HG03354 (cell line): ENCODE measurements around the gene CD1E.
"Not testable (repeated sequence)": the region's sequence is repeated elsewhere in the genome, so short reads cannot be mapped to it uniquely, and the experiment has no call there.

Experiments used
- ATAC-seq: cut with Tn5 transposase; IDR thresholded peaks from one replicate; pipeline ENCODE4 v1.9.1; 2021; ENCODE audit warnings: mild to moderate bottlenecking; ENCODE audit not compliant: unreplicated experiment, poor library complexity, severe bottlenecking

The CD1E gene

DNA sequence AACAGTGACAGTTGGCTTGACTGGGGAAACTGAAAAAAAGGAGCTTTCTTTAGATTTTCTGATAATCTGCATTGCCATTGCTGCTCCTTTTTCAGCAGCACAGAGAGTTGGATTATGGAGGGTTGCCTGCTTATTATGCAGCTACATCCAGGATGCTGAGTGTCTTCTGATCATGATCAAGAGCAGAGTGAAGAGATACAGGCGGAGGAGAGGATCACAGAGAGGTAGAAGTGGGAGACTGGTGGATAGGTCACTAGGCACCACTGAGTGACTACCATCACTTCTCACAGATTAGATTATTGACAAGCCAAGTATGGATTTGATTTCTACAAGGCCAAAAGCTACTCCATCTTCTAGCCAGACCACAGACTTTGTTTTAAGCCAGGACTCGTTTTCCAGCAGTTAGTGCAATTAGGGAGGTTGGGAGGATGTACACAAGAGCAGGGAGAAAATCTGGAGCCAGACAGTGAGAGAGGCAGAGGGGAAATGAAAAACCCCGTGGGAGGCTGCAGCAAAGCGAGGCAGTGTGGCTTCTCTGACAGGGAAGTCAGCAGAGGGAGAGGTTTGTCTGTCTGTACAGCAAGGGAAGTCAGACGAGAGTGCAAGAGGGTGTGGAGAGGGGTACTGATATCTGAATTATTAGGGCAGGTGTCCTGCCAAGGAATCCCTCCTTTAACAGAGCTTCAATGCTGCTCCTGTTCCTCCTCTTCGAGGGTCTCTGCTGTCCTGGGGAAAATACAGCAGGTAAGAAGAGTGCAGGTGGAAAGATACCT, at the start of gene CD1E:
TSS of gene CD1E (plus strand) at position 592 of the 773 bp plus-strand sequence. CDS start at position 687, 95 bp downstream.
- ATAC-seq: no peak

DNA sequence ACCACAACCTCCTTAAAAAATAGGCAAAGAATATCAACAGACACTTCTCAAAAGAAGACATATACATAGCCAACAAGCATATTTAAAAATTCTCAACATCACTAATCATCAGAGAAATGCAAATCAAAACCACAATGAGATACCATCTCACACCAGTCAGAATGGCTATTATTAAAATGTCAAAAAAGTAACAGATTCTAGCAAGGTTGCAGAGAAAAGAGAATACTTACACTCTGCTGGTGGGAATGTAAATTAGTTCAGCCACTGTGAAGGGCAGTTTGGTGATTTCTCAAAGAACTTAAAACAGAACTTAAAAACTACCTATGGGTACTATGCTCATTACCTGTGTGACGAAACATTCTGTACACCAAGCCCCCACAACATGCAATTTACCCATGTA, 43.1 kb upstream of the CD1E start:
- ATAC-seq: peak; percentile 59

DNA sequence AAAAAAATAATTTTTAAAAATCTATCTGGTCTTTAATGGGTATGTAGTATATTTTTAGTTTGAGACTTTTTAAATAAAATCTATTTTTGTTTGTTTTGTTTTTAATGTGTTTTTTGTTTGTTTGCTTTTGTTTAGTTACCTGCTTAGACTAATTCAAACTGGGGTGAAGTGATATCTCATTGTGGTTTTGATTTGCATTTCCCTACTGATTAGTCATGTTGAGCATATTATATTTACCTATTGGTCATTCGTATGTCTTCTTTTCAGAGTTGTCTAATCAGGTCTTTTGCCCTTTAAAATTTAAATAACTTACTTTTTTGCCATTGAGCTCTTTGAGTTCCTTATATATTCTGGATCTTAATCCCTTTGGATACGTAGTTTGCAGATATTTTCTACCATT, 42.6 kb upstream of the CD1E start:
- ATAC-seq: peak; percentile 78

DNA sequence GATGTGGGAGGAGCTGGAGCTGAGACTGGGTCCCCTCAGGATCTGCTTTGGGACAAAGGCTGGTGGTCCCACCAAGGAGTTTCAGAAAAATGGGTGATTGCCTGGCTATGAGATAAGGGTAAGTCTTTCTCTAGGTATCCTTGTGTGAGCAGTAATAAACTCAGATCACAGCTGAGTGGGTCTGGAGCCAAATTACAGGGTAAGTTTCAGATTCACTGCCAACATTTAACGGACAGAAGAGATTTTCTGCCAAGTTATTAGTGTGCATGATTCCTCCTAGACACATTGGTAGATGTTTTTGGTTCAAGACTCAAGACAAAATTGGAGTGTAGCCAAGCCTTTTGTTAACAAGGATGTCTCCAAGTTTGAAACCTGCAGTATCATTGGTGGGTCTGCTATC, 29.8 kb upstream of the CD1E start:
- no peak for ATAC-seq

DNA sequence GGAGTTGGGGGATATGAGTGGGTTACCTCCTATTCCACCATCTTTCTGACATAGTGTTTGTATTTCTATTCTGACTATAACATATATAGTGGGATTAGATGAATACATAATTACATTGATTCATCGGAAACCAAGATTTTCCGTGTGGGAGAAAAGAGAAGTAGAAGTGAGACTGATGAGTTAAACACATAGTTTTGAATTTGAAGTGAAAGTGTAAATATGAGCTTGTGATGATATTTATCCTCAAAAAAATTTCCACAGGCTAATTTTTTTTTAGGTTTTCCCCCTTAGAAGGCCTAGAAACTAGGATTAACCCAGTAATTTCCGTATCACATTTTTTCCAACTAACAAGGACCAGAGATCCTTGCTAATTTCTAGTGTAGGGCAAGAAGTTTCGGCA, 29.3 kb upstream of the CD1E start:
- no peak for ATAC-seq

DNA sequence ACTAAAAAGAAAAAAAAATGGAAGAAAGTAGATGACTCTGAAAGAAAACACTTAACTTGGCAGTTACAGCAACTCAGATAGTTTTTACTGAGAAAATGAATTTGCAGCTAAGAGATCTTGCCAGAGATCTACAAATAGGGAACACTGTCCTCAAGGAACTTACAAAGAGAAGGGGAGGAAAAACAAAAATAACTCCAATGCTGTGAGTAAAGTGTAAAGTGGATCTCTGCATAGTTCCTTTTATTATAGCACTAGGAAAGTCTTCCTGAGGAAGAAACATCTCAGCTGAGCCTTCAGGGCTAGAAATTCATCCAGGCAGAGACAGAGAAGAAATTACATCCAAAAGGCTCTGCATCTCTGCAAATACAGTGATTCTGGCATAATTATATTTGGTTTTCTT, 26.2 kb upstream of the CD1E start:
- no peak for ATAC-seq

DNA sequence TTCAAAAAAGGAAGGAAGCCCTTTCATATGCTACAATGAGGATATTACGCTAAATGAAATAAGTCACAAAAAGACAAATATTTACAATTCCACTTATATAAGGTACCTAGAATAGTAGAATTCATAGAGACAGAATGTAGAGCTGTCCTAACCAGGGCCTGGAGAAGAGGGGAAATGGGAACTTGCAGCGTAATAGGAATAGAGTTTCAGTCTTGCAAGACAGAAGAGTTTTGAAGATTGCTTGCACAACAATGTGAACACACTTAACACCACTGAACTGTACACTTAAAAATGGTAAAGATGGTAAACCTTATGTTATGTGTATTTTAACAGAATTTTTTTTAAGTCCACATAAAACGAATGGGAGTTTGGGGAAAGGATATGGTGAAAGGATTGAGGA, 25.3 kb upstream of the CD1E start:
- no peak for ATAC-seq

DNA sequence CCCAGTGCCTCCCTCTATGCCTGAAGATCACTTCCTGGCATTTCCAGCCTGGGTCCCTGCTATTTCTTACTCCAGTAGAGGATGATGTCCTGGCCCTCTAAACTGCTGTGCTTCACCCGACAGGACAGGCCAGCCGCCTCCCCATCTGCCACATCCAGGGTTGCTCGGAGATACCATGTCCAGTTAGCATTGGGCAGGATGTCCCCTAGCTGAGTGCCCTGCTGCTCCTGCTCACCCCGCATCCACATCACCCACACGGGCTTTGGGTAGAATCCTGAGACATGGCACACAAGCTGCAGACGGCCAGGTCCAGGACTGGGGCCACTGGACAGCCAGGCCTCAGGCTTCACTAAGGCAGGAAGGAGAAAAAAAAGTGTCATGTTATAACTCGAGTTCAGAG, 24.4 kb upstream of the CD1E start:
- no peak for ATAC-seq

DNA sequence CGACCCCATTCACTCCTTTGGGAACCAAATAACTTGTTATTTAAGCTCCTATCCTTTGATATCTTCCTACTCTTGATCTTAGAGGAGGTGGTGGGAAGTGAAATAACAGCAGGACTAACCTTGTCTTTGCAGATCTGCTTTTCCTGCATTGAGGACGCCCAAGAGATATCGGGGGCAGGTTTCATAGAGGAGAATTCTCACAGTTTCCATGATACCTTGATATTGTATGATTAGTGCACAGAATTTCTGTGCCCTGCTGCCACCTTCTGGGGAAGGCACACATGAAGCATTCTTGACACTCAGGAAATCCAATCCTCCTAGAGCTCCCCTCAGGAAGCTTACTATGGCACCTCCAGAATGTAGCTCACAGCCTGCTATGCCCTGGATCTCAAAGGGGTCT, 24.0 kb upstream of the CD1E start:
- no peak for ATAC-seq

DNA sequence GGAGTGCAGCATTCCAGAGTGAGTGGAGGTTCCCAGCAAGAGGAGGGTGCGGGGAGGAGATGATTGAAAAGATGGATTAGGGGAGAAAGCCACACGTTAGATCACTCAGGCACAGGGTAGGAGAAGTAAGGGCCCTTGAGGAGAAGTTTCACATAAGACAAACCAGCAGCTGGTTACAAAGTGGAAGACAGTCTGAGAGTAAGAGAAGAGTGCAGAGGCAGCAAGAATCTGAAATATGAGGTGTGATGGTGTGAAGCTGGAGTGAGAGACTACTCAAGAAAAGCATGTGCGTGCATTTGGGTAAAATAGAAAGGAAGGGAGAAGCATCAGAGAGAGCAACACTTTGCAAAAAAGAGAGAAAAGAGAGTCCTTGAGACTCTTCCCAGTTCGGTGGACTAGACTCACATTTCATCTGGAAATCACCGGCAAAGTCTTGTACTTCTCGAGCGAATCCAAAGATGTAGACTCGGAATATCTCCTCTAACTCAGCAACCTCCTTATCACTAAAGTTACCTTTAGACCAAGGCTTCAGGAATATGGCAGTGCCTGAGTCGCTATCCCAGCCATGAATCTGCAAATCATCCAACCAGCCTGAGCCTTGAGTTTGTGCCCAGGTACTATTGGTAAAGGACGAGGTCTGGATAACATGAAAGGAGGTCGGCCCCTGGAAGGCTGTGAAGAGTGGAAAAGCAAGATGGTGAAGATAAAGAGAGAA, 23.1 kb upstream of the CD1E start:
- no peak for ATAC-seq

DNA sequence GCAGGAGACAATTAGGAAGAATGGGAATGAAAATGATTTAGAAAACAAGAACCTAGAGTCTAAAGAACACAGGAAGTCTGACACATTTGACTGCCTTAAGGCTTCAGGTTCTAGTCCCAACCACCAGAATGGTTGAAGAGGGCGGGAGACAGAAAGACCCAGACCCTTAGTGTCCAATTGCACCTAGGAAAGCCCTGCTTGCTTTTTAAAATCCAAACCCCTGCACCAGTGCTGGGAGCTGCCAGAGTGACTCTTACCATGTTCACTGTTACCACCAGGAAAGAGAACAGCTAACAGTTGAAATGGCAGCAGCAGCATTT, 22.6 kb upstream of the CD1E start:
- no peak for ATAC-seq

DNA sequence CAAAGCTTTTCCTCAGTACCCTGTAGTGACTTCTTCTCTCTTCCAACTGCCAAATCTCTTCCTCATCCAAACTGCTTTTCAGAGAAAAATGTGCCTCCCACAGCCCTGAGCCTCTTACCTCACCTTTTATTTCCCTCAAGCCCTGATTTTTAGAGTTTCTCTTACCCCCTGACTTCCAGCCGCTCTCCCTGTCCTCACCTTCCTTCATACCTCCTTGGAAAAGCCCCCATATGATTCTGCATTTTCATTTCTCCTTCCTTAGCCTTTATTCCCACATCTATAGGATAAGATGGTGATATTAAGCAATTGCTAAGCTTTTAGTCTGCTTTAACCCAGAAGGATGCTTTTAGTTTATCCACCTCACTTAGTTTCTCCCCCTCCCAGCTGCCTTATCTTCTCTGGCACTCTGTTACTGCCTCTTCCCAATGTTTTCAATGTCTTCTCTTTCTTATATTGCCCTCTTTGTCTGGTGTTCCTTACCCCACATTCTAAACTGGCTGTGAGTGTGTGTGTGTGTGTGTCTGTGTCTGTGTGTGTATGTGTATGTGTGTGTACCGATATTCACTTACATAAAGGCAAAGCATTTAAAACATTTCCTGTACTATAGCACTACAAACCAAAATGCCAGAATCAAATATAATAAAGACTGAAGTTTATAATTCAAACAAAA, 22.1 kb upstream of the CD1E start, which contains the start of gene CD1B:
TSS of gene CD1B (minus strand) at position 51 of the 670 bp plus-strand sequence. CDS start 108 bp downstream, outside the sequence.
- ATAC-seq: no peak

DNA sequence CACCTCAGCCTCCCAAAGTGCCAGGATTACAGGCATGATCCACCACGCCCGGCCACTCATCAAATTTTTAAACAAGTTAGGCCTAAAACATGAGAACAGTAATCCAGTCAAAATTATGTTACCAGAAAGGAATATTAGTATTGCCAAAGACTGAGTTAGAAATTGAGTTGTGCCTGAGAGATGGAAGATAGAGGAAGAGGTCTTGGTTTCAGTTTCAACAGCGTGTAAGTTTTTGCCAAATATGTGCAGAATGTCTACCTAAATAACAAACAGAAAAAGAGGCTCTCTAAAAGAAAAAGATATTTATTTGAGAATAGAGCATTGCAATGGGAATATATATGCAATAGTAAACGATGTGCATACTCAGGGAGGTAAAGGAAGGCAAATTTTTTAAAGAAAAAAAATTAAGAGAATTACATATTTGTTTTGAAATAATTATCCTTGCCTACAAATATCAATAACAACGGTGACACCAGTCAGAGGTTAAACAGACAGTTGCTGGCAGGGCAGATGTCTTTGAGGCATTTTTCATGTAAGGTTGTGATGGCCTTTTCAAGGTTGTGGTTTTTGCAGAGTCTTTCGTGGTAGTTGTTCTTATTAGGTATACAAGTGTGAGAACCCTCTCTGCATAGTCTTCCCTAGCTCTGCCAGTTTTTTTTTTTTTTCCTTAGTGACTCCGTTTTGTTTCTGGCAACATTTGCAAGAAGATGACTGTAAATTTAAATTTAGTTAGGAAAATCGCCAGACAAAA, 20.1 kb upstream of the CD1E start:
- peak; percentile 63 for ATAC-seq

DNA sequence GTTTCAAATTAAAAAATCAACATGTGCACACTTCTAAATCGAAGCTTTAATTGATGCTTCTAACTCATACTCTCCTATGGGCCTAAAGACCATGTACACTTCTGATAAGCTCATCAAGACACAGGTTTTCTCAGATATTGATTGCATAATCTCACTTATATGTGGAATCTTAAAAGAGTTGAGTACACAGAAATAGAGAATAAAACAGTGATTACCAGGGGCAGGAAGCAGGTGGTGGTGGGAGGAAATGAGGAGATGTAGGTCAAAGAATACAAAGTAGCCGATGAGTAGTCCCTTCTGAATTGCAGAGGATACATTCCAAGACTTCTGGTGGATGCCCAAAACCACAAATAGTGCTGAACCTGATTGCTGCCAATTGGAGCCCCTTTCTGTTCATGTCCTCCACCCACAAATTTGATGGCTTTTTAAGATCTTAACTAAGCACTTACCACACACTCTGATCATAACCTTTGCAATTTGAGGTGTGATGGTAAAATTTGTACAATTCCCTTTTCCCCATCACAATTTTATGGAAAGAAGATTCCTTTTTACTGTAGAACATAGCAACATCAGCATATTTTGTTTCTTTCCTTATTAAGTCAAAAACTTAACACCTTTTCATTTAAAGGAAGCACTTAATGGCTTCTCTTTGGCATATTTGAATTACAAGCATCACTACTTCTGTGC, 19.0 kb upstream of the CD1E start:
- ATAC-seq: no peak

DNA sequence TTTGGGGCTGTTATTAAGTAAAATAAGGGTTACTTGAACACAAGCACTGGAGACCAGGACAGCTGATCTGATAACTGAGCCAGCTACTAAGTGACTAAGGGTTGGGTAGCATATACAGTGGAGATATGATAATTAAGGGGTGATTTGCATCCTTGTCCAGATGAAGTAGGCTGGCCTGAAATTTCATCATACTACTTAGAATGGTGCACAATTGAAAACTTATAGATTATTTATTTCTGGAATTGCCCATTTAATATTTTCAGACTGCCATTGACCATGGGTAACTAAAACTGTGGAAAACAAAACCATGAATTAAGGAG, 18.5 kb upstream of the CD1E start:
- no peak for ATAC-seq

DNA sequence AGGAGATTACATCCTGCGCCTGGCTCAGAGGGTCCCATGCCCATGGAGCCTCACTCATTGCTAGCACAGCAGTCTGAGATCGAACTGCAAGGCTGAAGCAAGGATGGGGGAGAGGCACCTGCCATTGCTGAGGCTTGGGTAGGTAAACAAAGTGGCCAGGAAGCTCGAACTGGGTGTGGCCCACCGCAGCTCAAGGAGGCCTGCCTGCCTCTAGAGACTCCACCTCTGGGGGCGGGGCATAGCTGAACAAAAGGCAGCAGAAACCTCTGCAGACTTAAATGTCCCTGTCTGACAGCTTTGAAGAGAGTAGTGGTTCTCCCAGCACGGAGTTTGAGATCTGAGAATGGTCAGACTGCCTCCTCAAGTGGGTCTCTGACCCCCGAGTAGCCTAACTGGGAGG, 17.3 kb upstream of the CD1E start:
- not testable (repeated sequence) for ATAC-seq

DNA sequence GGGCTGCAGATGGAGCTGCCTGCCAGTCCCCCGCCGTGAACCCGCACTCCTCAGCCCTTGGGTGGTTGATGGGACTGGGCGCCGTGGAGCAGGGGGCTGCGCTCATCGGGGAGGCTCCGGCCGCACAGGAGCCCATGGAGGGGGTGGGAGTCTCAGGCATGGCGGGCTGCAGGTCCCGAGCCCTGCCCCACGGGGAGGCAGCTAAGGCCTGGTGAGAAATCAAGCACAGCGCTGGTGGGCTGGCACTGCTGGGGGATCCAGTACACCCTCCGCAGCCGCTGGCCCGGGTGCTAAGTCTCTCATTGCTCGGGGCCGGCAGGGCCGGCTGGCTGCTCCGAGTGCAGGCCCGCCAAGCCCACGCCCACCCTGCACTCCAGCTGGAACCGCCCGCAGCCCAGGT, 4.7 kb upstream of the CD1E start:
- ATAC-seq: not testable (repeated sequence)

DNA sequence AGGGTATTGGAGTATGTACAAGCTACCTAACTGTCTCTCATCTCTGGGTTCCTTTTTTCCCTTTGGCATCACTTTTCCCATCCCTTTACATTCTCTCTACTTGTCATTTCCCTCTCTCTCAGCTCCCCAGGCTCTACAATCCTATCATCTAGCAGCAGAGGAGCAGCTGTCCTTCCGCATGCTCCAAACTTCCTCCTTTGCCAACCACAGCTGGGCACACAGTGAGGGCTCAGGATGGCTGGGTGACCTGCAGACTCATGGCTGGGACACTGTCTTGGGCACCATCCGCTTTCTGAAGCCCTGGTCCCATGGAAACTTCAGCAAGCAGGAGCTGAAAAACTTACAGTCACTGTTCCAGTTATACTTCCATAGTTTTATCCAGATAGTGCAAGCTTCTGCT, 561 bp downstream of the CD1E start:
- no peak for ATAC-seq

DNA sequence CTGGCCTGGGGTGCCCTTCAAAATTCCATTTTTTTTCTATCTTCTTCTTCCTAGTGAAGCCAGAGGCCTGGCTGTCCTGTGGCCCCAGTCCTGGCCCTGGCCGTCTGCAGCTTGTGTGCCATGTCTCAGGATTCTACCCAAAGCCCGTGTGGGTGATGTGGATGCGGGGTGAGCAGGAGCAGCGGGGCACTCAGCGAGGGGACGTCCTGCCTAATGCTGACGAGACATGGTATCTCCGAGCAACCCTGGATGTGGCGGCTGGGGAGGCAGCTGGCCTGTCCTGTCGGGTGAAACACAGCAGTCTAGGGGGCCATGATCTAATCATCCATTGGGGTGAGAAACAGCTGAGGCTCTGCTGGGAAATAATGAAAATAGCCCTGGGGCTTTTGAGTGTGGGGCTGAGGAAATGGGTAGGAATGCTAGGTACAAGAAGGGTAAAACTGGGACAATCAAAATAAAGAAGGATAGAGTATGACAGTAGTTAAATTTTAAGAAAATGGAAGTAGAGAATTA, 2.1 kb downstream of the CD1E start:
- no peak for ATAC-seq

DNA sequence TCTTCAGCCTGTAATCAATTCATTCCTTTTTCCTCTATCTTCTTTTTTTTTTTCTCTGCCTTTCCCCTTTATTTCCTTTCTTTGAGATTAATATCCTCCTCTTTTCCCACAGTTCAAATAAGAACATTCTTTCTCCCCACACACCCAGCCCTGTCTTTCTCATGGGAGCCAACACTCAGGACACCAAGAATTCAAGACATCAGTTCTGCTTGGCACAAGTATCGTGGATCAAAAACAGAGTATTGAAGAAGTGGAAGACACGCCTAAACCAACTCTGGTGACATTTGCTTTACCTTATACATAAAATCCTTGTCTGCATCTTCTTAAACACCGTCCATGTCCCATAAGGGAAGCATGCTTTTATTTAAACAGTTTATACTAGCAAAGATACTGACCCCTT, 2.9 kb downstream of the CD1E start:
- ATAC-seq: no peak
